Thyroid gland (tissue), 4 donors: Measurements from ENCODE around the gene NYAP2. TPM values are rescaled to one million over a fixed set of nuclear protein-coding genes. Genes with fewer than 3 reads are reported as not detected.

Experiments
- DNase-seq, 2 donors: peaks; one replicate each; pipeline ENCODE4 v3.0.0-alpha.2; 2019
- H3K27ac ChIP-seq, 3 donors: fragments of 200-600 bp; sonication (generic); 1 replicate in 2 of 3; 2 replicates in 1 of 3; pipeline ENCODE4 v1.5.1; 2016 to 2019; ENCODE audit warnings: mild to moderate bottlenecking in 1 of 3, moderate library complexity in 1 of 3
- H3K27me3 ChIP-seq: fragments of 200-600 bp; sonication (generic); one replicate; pipeline ENCODE4 v1.5.1; 2019
- H3K36me3 ChIP-seq, 2 donors: fragments of 200-600 bp; sonication (generic); one replicate each; pipeline ENCODE4 v1.5.1; 2016 to 2019
- H3K4me1 ChIP-seq, 2 donors: fragments of 200-600 bp; sonication (generic); one replicate each; pipeline ENCODE4 v1.5.1; 2017 to 2019
- H3K4me3 ChIP-seq, 3 donors: fragments of 200-600 bp; sonication (generic); replicated peaks in 1 of 3; 1 replicate in 2 of 3; 2 replicates in 1 of 3; pipeline ENCODE4 v1.5.1; 2016; ENCODE audit warnings: mild to moderate bottlenecking in 1 of 3
- H3K9me3 ChIP-seq: fragments of 200-600 bp; sonication (generic); one replicate; pipeline ENCODE4 v1.5.1; 2017
- CTCF ChIP-seq, 6 experiments: fragments of 200-600 bp in 3 of 6; fragments of 450-650 bp in 3 of 6; sonication (generic) in 3 of 6; IDR thresholded peaks; one replicate each; pipeline ENCODE4 v1.5.1; 2016 to 2019; ENCODE audit warnings: antibody characterized with exemption in 6 of 6, mild to moderate bottlenecking in 2 of 6, inconsistent platforms in 1 of 6, moderate library complexity in 1 of 6
- POLR2A ChIP-seq, 2 donors: fragments of 450-650 bp; IDR thresholded peaks; one replicate each; pipeline ENCODE4 v1.6.1; 2017; ENCODE audit warnings: antibody characterized with exemption in 2 of 2, mild to moderate bottlenecking in 2 of 2, moderate library complexity in 1 of 2
- WGBS, 2 donors: methylation state at CpG; one replicate each; pipeline ENCODE4 v1.1.5; 2017; 5-methylcytosine and 5-hydroxymethylcytosine counted together
- intact Hi-C: fragments of 100-400 bp; cut with DNase I; formaldehyde crosslinking; loops from one replicate; pipeline ENCODE4 v1.15.1; 2023
- total RNA-seq, 4 donors: library from RNA; depleted of rRNA; stranded (reverse); fragments of >200 nt; gene quantifications; one replicate each; pipeline ENCODE4 v1.2.3, GENCODE V29; 2016

Gene NYAP2
- total RNA-seq, 4 donors from 2014 or later: not detected

GRCh38 chr2:225662101-225662500, 262.6 kb downstream of the NYAP2 start:
- Histone ChIP-seq H3K4me3 (no peak overlapping the region), H3K27me3 (no peaks in the 10 kb centered on the region), H3K9me3 (no peaks in the 10 kb centered on the region), H3K4me1 (no peaks in the 10 kb centered on the region), H3K36me3 (no peaks in the 10 kb centered on the region), H3K27ac (no peak overlapping the region)
- DNase-seq: no peak
- intact Hi-C loops: no loop called here
- TF ChIP-seq CTCF (IDR thresholded peaks at IDR 0.05) (no peak), POLR2A (IDR thresholded peaks at IDR 0.05) (no peak)
- 63 to 77% methylated on average over 4 of the region's 4 CpGs for WGBS, 2 donors

GRCh38 chr2:225667445-225667844, 267.9 kb downstream of the NYAP2 start:
- H3K9me3 ChIP-seq: no peaks in the 10 kb centered on the region
- H3K27me3 ChIP-seq: no peaks in the 10 kb centered on the region
- no peaks in the 10 kb centered on the region for H3K36me3 ChIP-seq
- DNase-seq: no peak
- no peak overlapping the region for H3K4me3 ChIP-seq
- 76 to 84% methylated on average over 2 of the region's 2 CpGs for WGBS, 2 donors
- no peaks in the 10 kb centered on the region for H3K4me1 ChIP-seq
- H3K27ac ChIP-seq: no peak overlapping the region
- intact Hi-C loops: no loop called here
- TF ChIP-seq POLR2A (IDR thresholded peaks at IDR 0.05): no peak
- TF ChIP-seq CTCF (IDR thresholded peaks at IDR 0.05): no peak

GRCh38 chr2:225668606-225669266, 269.2 kb downstream of the NYAP2 start:
- peak in 1 of 2 donors; percentile 4 for DNase-seq
- Histone ChIP-seq H3K4me1 (no peaks in the 10 kb centered on the region), H3K9me3 (no peaks in the 10 kb centered on the region), H3K27me3 (no peaks in the 10 kb centered on the region), H3K27ac (no peak overlapping the region), H3K4me3 (no peak overlapping the region), H3K36me3 (no peaks in the 10 kb centered on the region)
- intact Hi-C loops: no loop called here
- 52 to 61% methylated on average over 2 of the region's 2 CpGs for WGBS, 2 donors
- TF ChIP-seq POLR2A (IDR thresholded peaks at IDR 0.05): no peak
- TF ChIP-seq CTCF (IDR thresholded peaks at IDR 0.05): peak; percentile 13 to 64 (median 49)

DNA sequence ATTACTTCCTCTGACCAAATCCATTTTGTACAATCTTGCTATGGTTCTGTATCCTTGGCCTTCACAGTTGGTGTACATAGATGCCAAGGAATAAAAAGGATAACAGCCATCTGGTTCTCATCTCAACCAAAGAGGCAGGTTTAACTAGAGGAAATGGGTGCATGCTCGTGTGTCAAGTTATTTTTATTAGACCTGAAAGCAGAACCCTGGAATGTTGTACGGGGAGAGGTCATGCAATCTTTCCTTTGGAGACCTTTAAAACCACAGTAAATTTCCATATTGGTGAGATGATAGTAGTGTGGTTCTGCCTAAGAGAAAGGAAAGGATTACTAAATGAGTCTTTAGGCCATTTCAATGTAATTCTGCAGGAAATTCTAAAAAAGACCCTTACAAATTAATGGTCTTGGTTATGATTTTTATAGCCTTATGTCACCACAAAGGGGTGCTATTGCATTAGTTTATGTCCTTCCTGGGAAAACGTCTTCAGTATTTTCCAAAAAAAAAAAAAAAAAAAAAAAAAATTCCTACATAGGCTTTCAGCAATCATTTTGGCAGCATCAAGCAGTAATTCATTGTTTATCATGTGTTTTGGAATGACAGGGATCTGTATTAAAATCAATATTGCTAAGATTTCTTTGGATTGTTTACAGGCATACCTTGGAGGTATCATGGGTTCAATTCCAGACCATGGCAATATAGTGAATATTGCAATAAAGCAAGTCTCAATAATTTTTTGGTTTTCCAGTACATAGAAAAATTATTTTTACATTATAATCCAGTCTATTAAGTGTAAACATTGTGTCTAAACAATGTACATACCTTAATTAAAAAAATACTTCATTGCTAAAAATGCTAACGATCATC, 270.8 kb downstream of the NYAP2 start:
- no peak overlapping the region for H3K4me3 ChIP-seq
- H3K4me1 ChIP-seq: no peaks in the 10 kb centered on the region
- intact Hi-C loops: loop anchor here (5.0 kb wide), 2 partner anchors 1132 to 1307 kb away; no protein-coding TSS in a partner anchor
- WGBS, 2 donors: 50 to 59% methylated on average over 4 of the region's 4 CpGs
- H3K36me3 ChIP-seq: no peaks in the 10 kb centered on the region
- no peaks in the 10 kb centered on the region for H3K9me3 ChIP-seq
- DNase-seq: no peak
- H3K27me3 ChIP-seq: no peaks in the 10 kb centered on the region
- TF ChIP-seq CTCF (IDR thresholded peaks at IDR 0.05): peak in 4 of 6 experiments; percentile 20 to 78 (median 48)
- TF ChIP-seq POLR2A (IDR thresholded peaks at IDR 0.05): no peak
- H3K27ac ChIP-seq: no peak overlapping the region

DNA sequence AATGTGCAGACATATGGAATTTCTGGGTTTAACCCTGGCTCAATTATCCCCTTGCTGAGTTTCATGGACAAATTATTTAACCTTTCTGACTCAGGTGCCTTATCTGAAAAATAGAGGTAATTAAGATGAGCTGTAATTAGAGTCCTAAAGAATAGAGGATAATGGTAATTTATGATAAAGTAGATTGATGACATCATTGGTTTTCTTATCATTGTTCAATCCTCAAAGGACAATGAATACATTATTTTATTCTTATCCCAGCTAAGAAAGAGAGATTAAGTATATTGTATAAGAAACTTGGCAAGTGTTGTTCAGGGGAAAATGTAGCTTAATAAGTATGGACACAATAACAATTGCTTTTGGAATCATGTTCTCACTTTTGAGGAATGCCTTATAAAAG, 279.3 kb downstream of the NYAP2 start:
- Histone ChIP-seq H3K27me3 (no peaks in the 10 kb centered on the region), H3K9me3 (no peaks in the 10 kb centered on the region), H3K4me3 (no peak overlapping the region), H3K27ac (no peak overlapping the region), H3K4me1 (no peaks in the 10 kb centered on the region), H3K36me3 (no peaks in the 10 kb centered on the region)
- TF ChIP-seq POLR2A (IDR thresholded peaks at IDR 0.05): no peak
- TF ChIP-seq CTCF (IDR thresholded peaks at IDR 0.05): no peak
- no peak for DNase-seq
- intact Hi-C loops: no loop called here
